ENCODE measurements around the gene TEX22.

The TEX22 gene

GRCh38 chr14:105442125-105442524 lies 43.8 kb downstream of the TEX22 start:
- TF ChIP-seq, protein P1, sequence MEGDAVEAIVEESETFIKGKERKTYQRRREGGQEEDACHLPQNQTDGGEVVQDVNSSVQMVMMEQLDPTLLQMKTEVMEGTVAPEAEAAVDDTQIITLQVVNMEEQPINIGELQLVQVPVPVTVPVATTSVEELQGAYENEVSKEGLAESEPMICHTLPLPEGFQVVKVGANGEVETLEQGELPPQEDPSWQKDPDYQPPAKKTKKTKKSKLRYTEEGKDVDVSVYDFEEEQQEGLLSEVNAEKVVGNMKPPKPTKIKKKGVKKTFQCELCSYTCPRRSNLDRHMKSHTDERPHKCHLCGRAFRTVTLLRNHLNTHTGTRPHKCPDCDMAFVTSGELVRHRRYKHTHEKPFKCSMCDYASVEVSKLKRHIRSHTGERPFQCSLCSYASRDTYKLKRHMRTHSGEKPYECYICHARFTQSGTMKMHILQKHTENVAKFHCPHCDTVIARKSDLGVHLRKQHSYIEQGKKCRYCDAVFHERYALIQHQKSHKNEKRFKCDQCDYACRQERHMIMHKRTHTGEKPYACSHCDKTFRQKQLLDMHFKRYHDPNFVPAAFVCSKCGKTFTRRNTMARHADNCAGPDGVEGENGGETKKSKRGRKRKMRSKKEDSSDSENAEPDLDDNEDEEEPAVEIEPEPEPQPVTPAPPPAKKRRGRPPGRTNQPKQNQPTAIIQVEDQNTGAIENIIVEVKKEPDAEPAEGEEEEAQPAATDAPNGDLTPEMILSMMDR (conservative IDR thresholded peaks at IDR 0.05; ENCODE audit: low read length): no peak
- DNase-seq (ENCODE audit: low read depth): no peak
- H3K4me3 ChIP-seq (ENCODE audit: low read length): no peak overlapping the region

DNA sequence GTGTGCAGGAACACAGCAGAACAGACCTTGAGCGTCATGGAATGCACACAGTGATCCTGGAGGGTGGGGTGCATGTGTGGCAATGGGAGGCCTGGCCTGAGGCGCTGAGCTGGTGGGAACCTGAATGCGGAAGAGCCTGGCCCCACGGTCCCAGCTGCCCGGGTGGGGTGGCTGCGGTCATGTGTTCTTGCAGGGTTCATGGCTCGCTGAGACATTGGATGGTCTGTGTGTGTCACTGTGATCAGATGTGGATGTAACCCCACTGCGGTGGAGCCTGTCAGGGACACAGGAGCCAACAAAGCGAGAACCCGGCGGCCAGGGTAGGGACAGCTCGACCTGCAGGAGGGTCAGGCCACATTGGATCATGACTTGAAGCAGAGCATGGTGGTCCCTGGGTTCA lies 44.5 kb downstream of the TEX22 start:
- TF ChIP-seq, protein P1 (conservative IDR thresholded peaks at IDR 0.05; ENCODE audit: low read length): no peak
- H3K4me3 ChIP-seq (ENCODE audit: low read length): no peak overlapping the region
- no peak for DNase-seq (ENCODE audit: low read depth)

- no peak for DNase-seq (ENCODE audit: low read depth)
- TF ChIP-seq, protein P1 (conservative IDR thresholded peaks at IDR 0.05; ENCODE audit: low read length): no peak
- H3K4me3 ChIP-seq (ENCODE audit: low read length): no peak overlapping the region
These were observed 46.5 kb downstream of the TEX22 start for GRCh38 chr14:105444859-105445258.

DNA sequence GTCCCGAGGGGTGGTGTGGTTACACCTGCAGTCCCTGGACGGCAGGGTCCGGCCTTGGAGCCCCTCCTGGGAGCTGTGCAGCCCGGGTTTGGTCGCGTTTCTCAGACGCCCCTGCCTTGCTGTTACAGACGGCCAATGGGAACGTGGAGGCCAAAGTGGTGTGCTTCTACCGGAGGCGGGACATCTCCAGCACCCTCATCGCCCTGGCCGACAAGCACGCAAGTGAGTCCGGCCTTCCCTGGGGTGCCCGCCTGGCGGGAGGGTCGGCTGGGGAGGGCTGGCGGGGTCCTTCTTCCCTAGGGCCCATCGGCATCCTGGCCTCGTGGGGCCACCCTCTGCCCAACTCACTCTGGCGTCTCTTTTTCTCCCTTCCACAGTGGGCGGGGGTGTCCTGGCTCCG lies 47.0 kb downstream of the TEX22 start:
- DNase-seq (ENCODE audit: low read depth): no peak
- TF ChIP-seq, protein P1 (conservative IDR thresholded peaks at IDR 0.05; ENCODE audit: low read length): no peak
- H3K4me3 ChIP-seq (ENCODE audit: low read length): no peak overlapping the region

GRCh38 chr14:105445901-105446845 lies 47.8 kb downstream of the TEX22 start:
- H3K4me3 ChIP-seq (ENCODE audit: low read length): no peak overlapping the region
- no peak for DNase-seq (ENCODE audit: low read depth)
- TF ChIP-seq, protein P1 (conservative IDR thresholded peaks at IDR 0.05; ENCODE audit: low read length): no peak

DNA sequence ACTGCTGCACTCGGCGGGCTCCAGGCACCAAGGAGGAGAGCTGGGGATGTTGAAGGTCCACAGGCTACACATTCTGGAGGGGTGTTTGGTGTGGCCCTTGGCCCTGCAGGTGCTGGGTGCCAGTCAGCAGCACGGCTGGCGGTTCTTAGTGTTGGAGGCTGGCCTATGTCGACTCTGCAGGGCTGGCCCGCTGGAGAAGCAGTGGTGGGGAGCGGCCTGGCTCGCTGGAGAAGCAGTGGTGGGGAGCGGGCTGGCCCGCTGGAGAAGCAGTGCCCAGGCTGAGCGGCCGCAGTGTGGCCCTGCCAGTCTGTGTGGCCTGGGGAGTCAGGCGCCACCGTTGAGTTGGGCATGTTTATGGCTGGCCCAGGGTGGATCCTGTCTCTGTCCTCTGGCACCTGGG lies 48.6 kb downstream of the TEX22 start:
- H3K4me3 ChIP-seq (ENCODE audit: low read length): no peak overlapping the region
- TF ChIP-seq, protein P1 (conservative IDR thresholded peaks at IDR 0.05; ENCODE audit: low read length): no peak
- DNase-seq (ENCODE audit: low read depth): no peak

Measured in AG10803 (cell line).